ENCODE data around the gene PDLIM1. TPM values are rescaled to one million over a fixed set of nuclear protein-coding genes. Genes with fewer than 3 reads are reported as not detected.

The PDLIM1 gene
- total and polyA plus RNA-seq, 2 experiments from 2014 or later: 111 to 233 TPM

DNA sequence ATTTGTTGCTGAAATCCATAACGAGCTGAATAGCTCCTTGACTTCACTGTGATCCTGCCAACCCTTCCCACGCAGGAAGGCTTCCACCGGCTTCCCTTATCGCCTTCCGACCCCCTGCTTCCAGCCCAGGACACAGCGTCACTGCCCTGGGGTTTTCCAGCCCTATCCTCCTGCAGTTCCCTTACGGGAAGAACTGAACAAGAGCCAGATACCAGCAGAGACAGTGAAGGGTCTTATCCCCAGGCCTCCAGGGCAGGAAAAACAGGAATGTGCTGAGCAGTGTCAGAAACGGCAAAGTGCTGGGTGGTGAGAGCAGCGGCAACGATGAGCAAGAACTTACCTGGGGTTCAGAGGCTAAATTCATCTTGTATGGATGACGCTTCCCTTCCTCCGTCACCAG, 22.4 kb downstream of the PDLIM1 start:
- Histone ChIP-seq H4K20me1 (replicated peaks; ENCODE audit: insufficient read depth) (peaks cover 2% of the 10 kb centered on the region; the same call in 1 of the 2 replicates), H3K4me3 (no peak overlapping the region), H2AFZ (no peak overlapping the region), H3K4me2 (no peak overlapping the region), H3K9me2 (ENCODE audit: insufficient read depth) (no peaks in the 10 kb centered on the region), H3K27ac (ENCODE audit: low read depth) (peak overlapping the region; percentile 72), H3K27me3 (ENCODE audit: insufficient read depth) (no peaks in the 10 kb centered on the region), H3K4me1 (ENCODE audit: insufficient read depth) (peaks cover 28% of the 10 kb centered on the region), H3F3A (replicated peaks; ENCODE audit: low read depth) (0 out of 2 replicates have a peak, but pooled peaks cover under 1% of the 10 kb centered on the region), H3K36me3 (ENCODE audit: insufficient read depth) (peaks cover 4% of the 10 kb centered on the region), H3K79me2 (replicated peaks; ENCODE audit: insufficient read depth) (peaks cover 13% of the 10 kb centered on the region)
- peaks cover 29% of the 10 kb centered on the region for H3K4me1 Mint-ChIP-seq
- no peaks in the 10 kb centered on the region for H3K9me3 Mint-ChIP-seq
- DNase-seq (ENCODE audit: low spot score): no peak
- no peak for TF ChIP-seq CREB1 (CRISPR knock-in tag; IDR thresholded peaks at IDR 0.05; ENCODE audit: low read depth)
- TF ChIP-seq, protein P1, sequence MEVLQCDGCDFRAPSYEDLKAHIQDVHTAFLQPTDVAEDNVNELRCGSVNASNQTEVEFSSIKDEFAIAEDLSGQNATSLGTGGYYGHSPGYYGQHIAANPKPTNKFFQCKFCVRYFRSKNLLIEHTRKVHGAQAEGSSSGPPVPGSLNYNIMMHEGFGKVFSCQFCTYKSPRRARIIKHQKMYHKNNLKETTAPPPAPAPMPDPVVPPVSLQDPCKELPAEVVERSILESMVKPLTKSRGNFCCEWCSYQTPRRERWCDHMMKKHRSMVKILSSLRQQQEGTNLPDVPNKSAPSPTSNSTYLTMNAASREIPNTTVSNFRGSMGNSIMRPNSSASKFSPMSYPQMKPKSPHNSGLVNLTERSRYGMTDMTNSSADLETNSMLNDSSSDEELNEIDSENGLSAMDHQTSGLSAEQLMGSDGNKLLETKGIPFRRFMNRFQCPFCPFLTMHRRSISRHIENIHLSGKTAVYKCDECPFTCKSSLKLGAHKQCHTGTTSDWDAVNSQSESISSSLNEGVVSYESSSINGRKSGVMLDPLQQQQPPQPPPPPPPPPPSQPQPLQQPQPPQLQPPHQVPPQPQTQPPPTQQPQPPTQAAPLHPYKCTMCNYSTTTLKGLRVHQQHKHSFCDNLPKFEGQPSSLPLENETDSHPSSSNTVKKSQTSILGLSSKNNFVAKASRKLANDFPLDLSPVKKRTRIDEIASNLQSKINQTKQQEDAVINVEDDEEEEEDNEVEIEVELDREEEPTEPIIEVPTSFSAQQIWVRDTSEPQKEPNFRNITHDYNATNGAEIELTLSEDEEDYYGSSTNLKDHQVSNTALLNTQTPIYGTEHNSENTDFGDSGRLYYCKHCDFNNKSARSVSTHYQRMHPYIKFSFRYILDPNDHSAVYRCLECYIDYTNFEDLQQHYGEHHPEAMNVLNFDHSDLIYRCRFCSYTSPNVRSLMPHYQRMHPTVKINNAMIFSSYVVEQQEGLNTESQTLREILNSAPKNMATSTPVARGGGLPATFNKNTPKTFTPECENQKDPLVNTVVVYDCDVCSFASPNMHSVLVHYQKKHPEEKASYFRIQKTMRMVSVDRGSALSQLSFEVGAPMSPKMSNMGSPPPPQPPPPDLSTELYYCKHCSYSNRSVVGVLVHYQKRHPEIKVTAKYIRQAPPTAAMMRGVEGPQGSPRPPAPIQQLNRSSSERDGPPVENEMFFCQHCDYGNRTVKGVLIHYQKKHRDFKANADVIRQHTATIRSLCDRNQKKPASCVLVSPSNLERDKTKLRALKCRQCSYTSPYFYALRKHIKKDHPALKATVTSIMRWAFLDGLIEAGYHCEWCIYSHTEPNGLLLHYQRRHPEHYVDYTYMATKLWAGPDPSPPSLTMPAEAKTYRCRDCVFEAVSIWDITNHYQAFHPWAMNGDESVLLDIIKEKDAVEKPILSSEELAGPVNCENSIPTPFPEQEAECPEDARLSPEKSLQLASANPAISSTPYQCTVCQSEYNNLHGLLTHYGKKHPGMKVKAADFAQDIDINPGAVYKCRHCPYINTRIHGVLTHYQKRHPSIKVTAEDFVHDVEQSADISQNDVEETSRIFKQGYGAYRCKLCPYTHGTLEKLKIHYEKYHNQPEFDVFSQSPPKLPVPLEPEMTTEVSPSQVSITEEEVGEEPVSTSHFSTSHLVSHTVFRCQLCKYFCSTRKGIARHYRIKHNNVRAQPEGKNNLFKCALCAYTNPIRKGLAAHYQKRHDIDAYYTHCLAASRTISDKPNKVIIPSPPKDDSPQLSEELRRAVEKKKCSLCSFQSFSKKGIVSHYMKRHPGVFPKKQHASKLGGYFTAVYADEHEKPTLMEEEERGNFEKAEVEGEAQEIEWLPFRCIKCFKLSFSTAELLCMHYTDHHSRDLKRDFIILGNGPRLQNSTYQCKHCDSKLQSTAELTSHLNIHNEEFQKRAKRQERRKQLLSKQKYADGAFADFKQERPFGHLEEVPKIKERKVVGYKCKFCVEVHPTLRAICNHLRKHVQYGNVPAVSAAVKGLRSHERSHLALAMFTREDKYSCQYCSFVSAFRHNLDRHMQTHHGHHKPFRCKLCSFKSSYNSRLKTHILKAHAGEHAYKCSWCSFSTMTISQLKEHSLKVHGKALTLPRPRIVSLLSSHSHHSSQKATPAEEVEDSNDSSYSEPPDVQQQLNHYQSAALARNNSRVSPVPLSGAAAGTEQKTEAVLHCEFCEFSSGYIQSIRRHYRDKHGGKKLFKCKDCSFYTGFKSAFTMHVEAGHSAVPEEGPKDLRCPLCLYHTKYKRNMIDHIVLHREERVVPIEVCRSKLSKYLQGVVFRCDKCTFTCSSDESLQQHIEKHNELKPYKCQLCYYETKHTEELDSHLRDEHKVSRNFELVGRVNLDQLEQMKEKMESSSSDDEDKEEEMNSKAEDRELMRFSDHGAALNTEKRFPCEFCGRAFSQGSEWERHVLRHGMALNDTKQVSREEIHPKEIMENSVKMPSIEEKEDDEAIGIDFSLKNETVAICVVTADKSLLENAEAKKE (CRISPR knock-in tag; IDR thresholded peaks at IDR 0.05): no peak
- no peak for TF ChIP-seq CTCF (conservative IDR thresholded peaks at IDR 0.05; ENCODE audit: low read depth in 2 of 2)
- TF ChIP-seq, protein P2, sequence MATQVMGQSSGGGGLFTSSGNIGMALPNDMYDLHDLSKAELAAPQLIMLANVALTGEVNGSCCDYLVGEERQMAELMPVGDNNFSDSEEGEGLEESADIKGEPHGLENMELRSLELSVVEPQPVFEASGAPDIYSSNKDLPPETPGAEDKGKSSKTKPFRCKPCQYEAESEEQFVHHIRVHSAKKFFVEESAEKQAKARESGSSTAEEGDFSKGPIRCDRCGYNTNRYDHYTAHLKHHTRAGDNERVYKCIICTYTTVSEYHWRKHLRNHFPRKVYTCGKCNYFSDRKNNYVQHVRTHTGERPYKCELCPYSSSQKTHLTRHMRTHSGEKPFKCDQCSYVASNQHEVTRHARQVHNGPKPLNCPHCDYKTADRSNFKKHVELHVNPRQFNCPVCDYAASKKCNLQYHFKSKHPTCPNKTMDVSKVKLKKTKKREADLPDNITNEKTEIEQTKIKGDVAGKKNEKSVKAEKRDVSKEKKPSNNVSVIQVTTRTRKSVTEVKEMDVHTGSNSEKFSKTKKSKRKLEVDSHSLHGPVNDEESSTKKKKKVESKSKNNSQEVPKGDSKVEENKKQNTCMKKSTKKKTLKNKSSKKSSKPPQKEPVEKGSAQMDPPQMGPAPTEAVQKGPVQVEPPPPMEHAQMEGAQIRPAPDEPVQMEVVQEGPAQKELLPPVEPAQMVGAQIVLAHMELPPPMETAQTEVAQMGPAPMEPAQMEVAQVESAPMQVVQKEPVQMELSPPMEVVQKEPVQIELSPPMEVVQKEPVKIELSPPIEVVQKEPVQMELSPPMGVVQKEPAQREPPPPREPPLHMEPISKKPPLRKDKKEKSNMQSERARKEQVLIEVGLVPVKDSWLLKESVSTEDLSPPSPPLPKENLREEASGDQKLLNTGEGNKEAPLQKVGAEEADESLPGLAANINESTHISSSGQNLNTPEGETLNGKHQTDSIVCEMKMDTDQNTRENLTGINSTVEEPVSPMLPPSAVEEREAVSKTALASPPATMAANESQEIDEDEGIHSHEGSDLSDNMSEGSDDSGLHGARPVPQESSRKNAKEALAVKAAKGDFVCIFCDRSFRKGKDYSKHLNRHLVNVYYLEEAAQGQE (IDR thresholded peaks at IDR 0.05; ENCODE audit: unreplicated experiment): no peak
- TF ChIP-seq EZH2 (IDR thresholded peaks at IDR 0.05; ENCODE audit: low read depth, unreplicated experiment): no peak
- TF ChIP-seq EZH2phosphoT487 (IDR thresholded peaks at IDR 0.05; ENCODE audit: unreplicated experiment): no peak
- TF ChIP-seq, protein P3, sequence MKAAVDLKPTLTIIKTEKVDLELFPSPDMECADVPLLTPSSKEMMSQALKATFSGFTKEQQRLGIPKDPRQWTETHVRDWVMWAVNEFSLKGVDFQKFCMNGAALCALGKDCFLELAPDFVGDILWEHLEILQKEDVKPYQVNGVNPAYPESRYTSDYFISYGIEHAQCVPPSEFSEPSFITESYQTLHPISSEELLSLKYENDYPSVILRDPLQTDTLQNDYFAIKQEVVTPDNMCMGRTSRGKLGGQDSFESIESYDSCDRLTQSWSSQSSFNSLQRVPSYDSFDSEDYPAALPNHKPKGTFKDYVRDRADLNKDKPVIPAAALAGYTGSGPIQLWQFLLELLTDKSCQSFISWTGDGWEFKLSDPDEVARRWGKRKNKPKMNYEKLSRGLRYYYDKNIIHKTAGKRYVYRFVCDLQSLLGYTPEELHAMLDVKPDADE (IDR thresholded peaks at IDR 0.05): no peak
- no peak for TF ChIP-seq STAT1 (IDR thresholded peaks at IDR 0.05; ENCODE audit: unreplicated experiment)
- no peak for TF ChIP-seq JUNB (IDR thresholded peaks at IDR 0.05; ENCODE audit: unreplicated experiment)
- no peak for TF ChIP-seq ZNF114 (CRISPR knock-in tag; IDR thresholded peaks at IDR 0.05)
- TF ChIP-seq POLR2AphosphoS5 (IDR thresholded peaks at IDR 0.05; ENCODE audit: low read depth): no peak
- TF ChIP-seq NANOG (IDR thresholded peaks at IDR 0.05; ENCODE audit: borderline replicate concordance): no peak
- TF ChIP-seq ZNF331 (CRISPR knock-in tag; IDR thresholded peaks at IDR 0.05; ENCODE audit: low read depth): no peak
- H3K36me3 Mint-ChIP-seq (ENCODE audit: low read depth): peaks cover 33% of the 10 kb centered on the region
- peak overlapping the region; percentile 44 for H3K27ac Mint-ChIP-seq
- H3K4me3 Mint-ChIP-seq: no peak overlapping the region
- H3K27me3 Mint-ChIP-seq (ENCODE audit: insufficient read depth, low read depth, poor library complexity): no peaks in the 10 kb centered on the region
- ATAC-seq: no peak
